Colon (tissue), 2 donors: Measurements from ENCODE around the gene HOXA7.

ENCODE experiments used
- FAIRE-seq: peaks from 2 replicates; lab custom pipeline; 2012; peaks lifted over from hg19 to GRCh38; lab: Jason Lieb, UNC
- donor health status: control.
- donor health status: control.

HOXA7 gene

GRCh38 chr7:27159266-27160144 lies 3.0 kb upstream of the HOXA7 start:
- FAIRE-seq, result no peak

GRCh38 chr7:27158436-27159265 lies 2.2 kb upstream of the HOXA7 start:
- FAIRE-seq, result no peak

GRCh38 chr7:27157702-27158431 lies 1.4 kb upstream of the HOXA7 start:
- FAIRE-seq, result no peak

GRCh38 chr7:27156916-27157701 lies 634 bp upstream of the HOXA7 start:
- FAIRE-seq, result no peak

- FAIRE-seq, result no peak
Measured at GRCh38 chr7:27155816-27156507, 513 bp downstream of the HOXA7 start.

GRCh38 chr7:27154901-27155815 lies 1.3 kb downstream of the HOXA7 start:
- no peak for FAIRE-seq

- FAIRE-seq, result no peak
Measured at GRCh38 chr7:27154369-27154768, 2.1 kb downstream of the HOXA7 start.

GRCh38 chr7:27153526-27153925 lies 2.9 kb downstream of the HOXA7 start:
- FAIRE-seq, result no peak

- no peak for FAIRE-seq
Measured at GRCh38 chr7:27152816-27153442, 3.5 kb downstream of the HOXA7 start.

GRCh38 chr7:27151931-27152815 lies 4.3 kb downstream of the HOXA7 start, which contains the start of gene HOXA3:
Gene HOXA3, minus strand, starts transcription at chr7:27152583. Its CDS starts 41,943 bp downstream, at chr7:27110640.
- FAIRE-seq, result no peak

- no peak for FAIRE-seq
Measured at GRCh38 chr7:27151341-27151930, 5.0 kb downstream of the HOXA7 start.

GRCh38 chr7:27150568-27151340 lies 5.7 kb downstream of the HOXA7 start:
- no peak for FAIRE-seq

- no peak for FAIRE-seq
Measured at GRCh38 chr7:27149842-27150567, 6.5 kb downstream of the HOXA7 start.

GRCh38 chr7:27148756-27149641 lies 7.5 kb downstream of the HOXA7 start:
- no peak for FAIRE-seq

GRCh38 chr7:27148031-27148755 lies 8.3 kb downstream of the HOXA7 start:
- no peak for FAIRE-seq
